ENCODE data around the gene PKIG.

PKIG gene

GRCh38 chr20:44621325-44621724 lies 38.9 kb downstream of the PKIG start:
- DNase-seq = no peak

- no peak for DNase-seq
Observed at GRCh38 chr20:44621939-44622338, 39.6 kb downstream of the PKIG start.

GRCh38 chr20:44622501-44623270 lies 40.3 kb downstream of the PKIG start:
- no peak for DNase-seq

- DNase-seq = no peak
Observed at GRCh38 chr20:44624152-44624551, 41.8 kb downstream of the PKIG start.

- no peak for DNase-seq
Observed at GRCh38 chr20:44624743-44625271, 42.4 kb downstream of the PKIG start.

GRCh38 chr20:44625361-44625760 lies 43.0 kb downstream of the PKIG start:
- DNase-seq = no peak

- DNase-seq = no peak
Observed at GRCh38 chr20:44626278-44626677, 43.9 kb downstream of the PKIG start.

GRCh38 chr20:44627364-44628010 lies 45.1 kb downstream of the PKIG start:
- DNase-seq = no peak

- no peak for DNase-seq
Observed at GRCh38 chr20:44629017-44629385, 46.6 kb downstream of the PKIG start.

GRCh38 chr20:44629542-44629941 lies 47.2 kb downstream of the PKIG start:
- DNase-seq = no peak

- DNase-seq = no peak
Observed at GRCh38 chr20:44630297-44630696, 47.9 kb downstream of the PKIG start.

- no peak for DNase-seq
Observed at GRCh38 chr20:44632103-44632752, 49.8 kb downstream of the PKIG start.

- DNase-seq = no peak
Observed at GRCh38 chr20:44633187-44633810, 50.9 kb downstream of the PKIG start.

- no peak for DNase-seq
Observed at GRCh38 chr20:44633872-44634600, 51.7 kb downstream of the PKIG start.

- DNase-seq = no peak
Observed at GRCh38 chr20:44635877-44636276, 53.5 kb downstream of the PKIG start.

GRCh38 chr20:44637042-44637441 lies 54.7 kb downstream of the PKIG start:
- DNase-seq = no peak

- DNase-seq = no peak
Observed at GRCh38 chr20:44637522-44638372, 55.4 kb downstream of the PKIG start.

- no peak for DNase-seq
Observed at GRCh38 chr20:44640522-44640921, 58.1 kb downstream of the PKIG start.

GRCh38 chr20:44641325-44641724 lies 58.9 kb downstream of the PKIG start:
- no peak for DNase-seq

- peak; percentile 32 for DNase-seq
Observed at GRCh38 chr20:44642203-44643153, 60.1 kb downstream of the PKIG start.

GRCh38 chr20:44643154-44643519 lies 60.8 kb downstream of the PKIG start:
- no peak for DNase-seq
